ENCODE data around the gene RASSF5. TPM values are rescaled to one million over a fixed set of nuclear protein-coding genes. Genes with fewer than 3 reads are reported as not detected.

Gene RASSF5
- total and polyA plus RNA-seq, 2 of the 13 experiments (the other 11 are each of a cell fraction or from before 2014, with no cell fraction given): 0.18 to 0.40 TPM

DNA sequence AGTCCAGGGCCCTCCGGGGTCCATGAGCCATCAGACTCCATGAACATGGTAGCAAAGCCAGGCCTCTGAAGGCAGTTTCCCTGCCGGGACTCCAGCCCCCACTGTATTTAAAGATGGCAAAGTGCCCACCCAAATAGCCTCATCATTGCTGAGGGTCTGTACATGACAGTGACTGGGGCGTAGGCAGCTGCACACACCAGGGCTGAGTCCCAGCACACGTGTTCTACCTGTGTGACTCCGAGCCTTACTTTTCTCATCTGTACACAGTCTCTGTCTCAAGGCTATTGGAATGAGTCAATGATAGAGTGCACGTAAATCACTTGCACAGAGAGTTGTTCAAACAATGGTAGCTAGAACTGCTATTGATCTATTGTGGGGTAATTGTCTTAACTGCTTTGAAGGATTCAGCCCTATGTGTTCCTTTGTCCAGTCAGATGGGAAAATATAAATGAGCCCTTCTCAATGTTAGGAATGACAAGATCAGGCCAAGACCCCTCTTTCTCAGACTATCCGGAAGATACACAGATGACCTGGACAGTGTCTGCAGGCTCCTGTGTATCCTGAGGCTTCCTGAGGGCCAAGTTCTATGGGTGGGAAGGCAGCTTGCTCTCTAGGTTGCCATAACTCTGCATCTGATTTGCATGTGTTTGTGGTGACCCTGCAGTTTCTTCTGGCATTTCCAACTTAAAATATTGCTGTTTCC, 48.9 kb downstream of the RASSF5 start (continued):
- TF ChIP-seq NCOR1 (IDR thresholded peaks at IDR 0.05; ENCODE audit: borderline replicate concordance, low read length) (no peak), ZNF136 (CRISPR knock-in tag; IDR thresholded peaks at IDR 0.05; ENCODE audit: low read depth) (no peak), SUZ12 (IDR thresholded peaks at IDR 0.05; ENCODE audit: low read depth, low read length) (no peak), NKX3-1 (CRISPR knock-in tag; IDR thresholded peaks at IDR 0.05) (no peak), WIZ (CRISPR knock-in tag; IDR thresholded peaks at IDR 0.05) (no peak), EP300 (IDR thresholded peaks at IDR 0.05; ENCODE audit: low read depth in 2 of 2, low read length in 2 of 2) (peak in 1 of 2 experiments; percentile 50; a peak in 2 of 4 replicates), EP300 (CRISPR knock-in tag; IDR thresholded peaks at IDR 0.05; ENCODE audit: borderline replicate concordance) (no peak), ATRX (CRISPR knock-in tag; IDR thresholded peaks at IDR 0.05; ENCODE audit: borderline replicate concordance) (no peak), SOX13 (IDR thresholded peaks at IDR 0.05) (peak; percentile 96), SOX13 (CRISPR knock-in tag; conservative IDR thresholded peaks at IDR 0.05 in 1 of 2, IDR thresholded peaks at IDR 0.05 in 1 of 2) (peak in 1 of 2 experiments; percentile 98; a peak in 2 of 4 replicates), ZNF567 (CRISPR knock-in tag; IDR thresholded peaks at IDR 0.05; ENCODE audit: borderline replicate concordance) (no peak), JUN (CRISPR knock-in tag; IDR thresholded peaks at IDR 0.05) (no peak), ATF7 (IDR thresholded peaks at IDR 0.05) (no peak), ATF7 (CRISPR knock-in tag; IDR thresholded peaks at IDR 0.05) (no peak), ZFAT (CRISPR knock-in tag; conservative IDR thresholded peaks at IDR 0.05) (no peak)
- TF ChIP-seq, protein P1, sequence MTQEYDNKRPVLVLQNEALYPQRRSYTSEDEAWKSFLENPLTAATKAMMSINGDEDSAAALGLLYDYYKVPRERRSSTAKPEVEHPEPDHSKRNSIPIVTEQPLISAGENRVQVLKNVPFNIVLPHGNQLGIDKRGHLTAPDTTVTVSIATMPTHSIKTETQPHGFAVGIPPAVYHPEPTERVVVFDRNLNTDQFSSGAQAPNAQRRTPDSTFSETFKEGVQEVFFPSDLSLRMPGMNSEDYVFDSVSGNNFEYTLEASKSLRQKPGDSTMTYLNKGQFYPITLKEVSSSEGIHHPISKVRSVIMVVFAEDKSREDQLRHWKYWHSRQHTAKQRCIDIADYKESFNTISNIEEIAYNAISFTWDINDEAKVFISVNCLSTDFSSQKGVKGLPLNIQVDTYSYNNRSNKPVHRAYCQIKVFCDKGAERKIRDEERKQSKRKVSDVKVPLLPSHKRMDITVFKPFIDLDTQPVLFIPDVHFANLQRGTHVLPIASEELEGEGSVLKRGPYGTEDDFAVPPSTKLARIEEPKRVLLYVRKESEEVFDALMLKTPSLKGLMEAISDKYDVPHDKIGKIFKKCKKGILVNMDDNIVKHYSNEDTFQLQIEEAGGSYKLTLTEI (CRISPR knock-in tag; conservative IDR thresholded peaks at IDR 0.05): no peak
- TF ChIP-seq, protein P2, sequence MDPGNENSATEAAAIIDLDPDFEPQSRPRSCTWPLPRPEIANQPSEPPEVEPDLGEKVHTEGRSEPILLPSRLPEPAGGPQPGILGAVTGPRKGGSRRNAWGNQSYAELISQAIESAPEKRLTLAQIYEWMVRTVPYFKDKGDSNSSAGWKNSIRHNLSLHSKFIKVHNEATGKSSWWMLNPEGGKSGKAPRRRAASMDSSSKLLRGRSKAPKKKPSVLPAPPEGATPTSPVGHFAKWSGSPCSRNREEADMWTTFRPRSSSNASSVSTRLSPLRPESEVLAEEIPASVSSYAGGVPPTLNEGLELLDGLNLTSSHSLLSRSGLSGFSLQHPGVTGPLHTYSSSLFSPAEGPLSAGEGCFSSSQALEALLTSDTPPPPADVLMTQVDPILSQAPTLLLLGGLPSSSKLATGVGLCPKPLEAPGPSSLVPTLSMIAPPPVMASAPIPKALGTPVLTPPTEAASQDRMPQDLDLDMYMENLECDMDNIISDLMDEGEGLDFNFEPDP (CRISPR knock-in tag; conservative IDR thresholded peaks at IDR 0.05): no peak
- TF ChIP-seq, protein P3, sequence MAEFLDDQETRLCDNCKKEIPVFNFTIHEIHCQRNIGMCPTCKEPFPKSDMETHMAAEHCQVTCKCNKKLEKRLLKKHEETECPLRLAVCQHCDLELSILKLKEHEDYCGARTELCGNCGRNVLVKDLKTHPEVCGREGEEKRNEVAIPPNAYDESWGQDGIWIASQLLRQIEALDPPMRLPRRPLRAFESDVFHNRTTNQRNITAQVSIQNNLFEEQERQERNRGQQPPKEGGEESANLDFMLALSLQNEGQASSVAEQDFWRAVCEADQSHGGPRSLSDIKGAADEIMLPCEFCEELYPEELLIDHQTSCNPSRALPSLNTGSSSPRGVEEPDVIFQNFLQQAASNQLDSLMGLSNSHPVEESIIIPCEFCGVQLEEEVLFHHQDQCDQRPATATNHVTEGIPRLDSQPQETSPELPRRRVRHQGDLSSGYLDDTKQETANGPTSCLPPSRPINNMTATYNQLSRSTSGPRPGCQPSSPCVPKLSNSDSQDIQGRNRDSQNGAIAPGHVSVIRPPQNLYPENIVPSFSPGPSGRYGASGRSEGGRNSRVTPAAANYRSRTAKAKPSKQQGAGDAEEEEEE (CRISPR knock-in tag; IDR thresholded peaks at IDR 0.05; ENCODE audit: borderline replicate concordance): no peak
- TF ChIP-seq, protein P4, sequence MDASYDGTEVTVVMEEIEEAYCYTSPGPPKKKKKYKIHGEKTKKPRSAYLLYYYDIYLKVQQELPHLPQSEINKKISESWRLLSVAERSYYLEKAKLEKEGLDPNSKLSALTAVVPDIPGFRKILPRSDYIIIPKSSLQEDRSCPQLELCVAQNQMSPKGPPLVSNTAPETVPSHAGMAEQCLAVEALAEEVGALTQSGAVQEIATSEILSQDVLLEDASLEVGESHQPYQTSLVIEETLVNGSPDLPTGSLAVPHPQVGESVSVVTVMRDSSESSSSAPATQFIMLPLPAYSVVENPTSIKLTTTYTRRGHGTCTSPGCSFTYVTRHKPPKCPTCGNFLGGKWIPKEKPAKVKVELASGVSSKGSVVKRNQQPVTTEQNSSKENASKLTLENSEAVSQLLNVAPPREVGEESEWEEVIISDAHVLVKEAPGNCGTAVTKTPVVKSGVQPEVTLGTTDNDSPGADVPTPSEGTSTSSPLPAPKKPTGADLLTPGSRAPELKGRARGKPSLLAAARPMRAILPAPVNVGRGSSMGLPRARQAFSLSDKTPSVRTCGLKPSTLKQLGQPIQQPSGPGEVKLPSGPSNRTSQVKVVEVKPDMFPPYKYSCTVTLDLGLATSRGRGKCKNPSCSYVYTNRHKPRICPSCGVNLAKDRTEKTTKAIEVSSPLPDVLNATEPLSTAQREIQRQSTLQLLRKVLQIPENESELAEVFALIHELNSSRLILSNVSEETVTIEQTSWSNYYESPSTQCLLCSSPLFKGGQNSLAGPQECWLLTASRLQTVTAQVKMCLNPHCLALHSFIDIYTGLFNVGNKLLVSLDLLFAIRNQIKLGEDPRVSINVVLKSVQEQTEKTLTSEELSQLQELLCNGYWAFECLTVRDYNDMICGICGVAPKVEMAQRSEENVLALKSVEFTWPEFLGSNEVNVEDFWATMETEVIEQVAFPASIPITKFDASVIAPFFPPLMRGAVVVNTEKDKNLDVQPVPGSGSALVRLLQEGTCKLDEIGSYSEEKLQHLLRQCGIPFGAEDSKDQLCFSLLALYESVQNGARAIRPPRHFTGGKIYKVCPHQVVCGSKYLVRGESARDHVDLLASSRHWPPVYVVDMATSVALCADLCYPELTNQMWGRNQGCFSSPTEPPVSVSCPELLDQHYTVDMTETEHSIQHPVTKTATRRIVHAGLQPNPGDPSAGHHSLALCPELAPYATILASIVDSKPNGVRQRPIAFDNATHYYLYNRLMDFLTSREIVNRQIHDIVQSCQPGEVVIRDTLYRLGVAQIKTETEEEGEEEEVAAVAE (CRISPR knock-in tag; IDR thresholded peaks at IDR 0.05; ENCODE audit: borderline replicate concordance): no peak
